GM12891 (cell line): ENCODE results near the gene DOCK11.
"Not testable (repeated sequence)": the region's sequence is repeated elsewhere in the genome, so short reads cannot be mapped to it uniquely, and the experiment has no call there.

Experiments used
- DNase-seq: peaks from one replicate; pipeline ENCODE4 v3.0.0; 2011; ENCODE audit warnings: low spot score; ENCODE audit not compliant: insufficient read length
- FAIRE-seq: peaks from 2 replicates; lab custom pipeline; 2011; peaks lifted over from hg19 to GRCh38; lab: Jason Lieb, UNC
- PAX5 ChIP-seq: IDR thresholded peaks from 2 replicates; pipeline ENCODE4 v1.6.1; 2011; ENCODE audit warnings: low read length, moderate library complexity, mild to moderate bottlenecking; ENCODE audit not compliant: insufficient read depth, severe bottlenecking
- POLR2A ChIP-seq: IDR thresholded peaks from 2 replicates; pipeline ENCODE4 v1.6.1; 2011; ENCODE audit warnings: low read depth, low read length, control low read depth
- POLR2AphosphoS5 ChIP-seq: IDR thresholded peaks from 2 replicates; pipeline ENCODE4 v1.6.1; 2011; ENCODE audit warnings: low read depth, low read length, control low read depth
- POU2F2 ChIP-seq: IDR thresholded peaks from 2 replicates; pipeline ENCODE4 v1.6.1; 2011; ENCODE audit warnings: low read depth, mild to moderate bottlenecking, control low read depth, low read length, moderate library complexity
- SPI1 ChIP-seq: IDR thresholded peaks from 2 replicates; pipeline ENCODE4 v1.6.1; 2011; ENCODE audit warnings: low read depth, low read length, control low read depth
- TAF1 ChIP-seq: IDR thresholded peaks from 2 replicates; pipeline ENCODE4 v1.6.1; 2011; ENCODE audit warnings: low read depth, low read length, control low read depth

Gene DOCK11

GRCh38 chrX:118562582-118563164 lies 67.1 kb downstream of the DOCK11 start:
- TF ChIP-seq TAF1 (no peak), SPI1 (no peak), POLR2A (no peak), POU2F2 (no peak), POLR2AphosphoS5 (no peak), PAX5 (no peak)
- no peak for DNase-seq
- no peak for FAIRE-seq

GRCh38 chrX:118564498-118564897 lies 68.9 kb downstream of the DOCK11 start:
- no peak for TF ChIP-seq POLR2AphosphoS5

GRCh38 chrX:118565853-118566252 lies 70.2 kb downstream of the DOCK11 start:
- FAIRE-seq = no peak
- no peak for DNase-seq
- TF ChIP-seq POLR2AphosphoS5 (no peak), TAF1 (no peak), POLR2A (no peak), SPI1 (no peak), POU2F2 (no peak), PAX5 (no peak)

More at GRCh38 chrX:118564498-118564897, 68.9 kb downstream of the DOCK11 start:
- no peak for FAIRE-seq
- no peak for DNase-seq

- TF ChIP-seq SPI1 (no peak), PAX5 (no peak), TAF1 (no peak), POLR2A (no peak), POU2F2 (no peak), POLR2AphosphoS5 (no peak)
- no peak for FAIRE-seq
- DNase-seq = no peak
Observed at GRCh38 chrX:118566359-118566758, 70.7 kb downstream of the DOCK11 start.

- DNase-seq (no peak), FAIRE-seq (no peak)
- TF ChIP-seq POLR2A = no peak
- TF ChIP-seq POU2F2 = no peak
- TF ChIP-seq TAF1 = no peak
- no peak for TF ChIP-seq POLR2AphosphoS5
- TF ChIP-seq SPI1 = no peak
- no peak for TF ChIP-seq PAX5
Observed at GRCh38 chrX:118569676-118570075, 74.1 kb downstream of the DOCK11 start.

GRCh38 chrX:118570209-118570608 lies 74.6 kb downstream of the DOCK11 start:
- no peak for FAIRE-seq
- no peak for DNase-seq
- no peak for TF ChIP-seq SPI1
- no peak for TF ChIP-seq POLR2AphosphoS5
- TF ChIP-seq POLR2A = no peak
- TF ChIP-seq POU2F2 = no peak
- no peak for TF ChIP-seq PAX5
- no peak for TF ChIP-seq TAF1

- DNase-seq (no peak), FAIRE-seq (no peak)
- TF ChIP-seq PAX5 = no peak
- TF ChIP-seq POU2F2 = no peak
- TF ChIP-seq TAF1 = no peak
- TF ChIP-seq SPI1 = no peak
- TF ChIP-seq POLR2A = no peak
- TF ChIP-seq POLR2AphosphoS5 = no peak
Observed at GRCh38 chrX:118571836-118572235, 76.2 kb downstream of the DOCK11 start.

- no peak for TF ChIP-seq POU2F2
- no peak for TF ChIP-seq TAF1
- no peak for TF ChIP-seq POLR2A
- TF ChIP-seq PAX5 = no peak
- TF ChIP-seq POLR2AphosphoS5 = no peak
- no peak for FAIRE-seq
- no peak for DNase-seq
Observed at GRCh38 chrX:118574666-118575065, 79.1 kb downstream of the DOCK11 start.

- FAIRE-seq (no peak), DNase-seq (no peak)
- TF ChIP-seq POLR2AphosphoS5 (no peak), PAX5 (no peak), SPI1 (no peak), POLR2A (no peak), POU2F2 (no peak), TAF1 (no peak)
Observed at GRCh38 chrX:118577041-118577440, 81.4 kb downstream of the DOCK11 start.

GRCh38 chrX:118579417-118579816 lies 83.8 kb downstream of the DOCK11 start:
- no peak for DNase-seq
- no peak for TF ChIP-seq POU2F2
- TF ChIP-seq PAX5 = no peak
- no peak for TF ChIP-seq TAF1
- no peak for TF ChIP-seq SPI1
- no peak for TF ChIP-seq POLR2AphosphoS5
- no peak for TF ChIP-seq POLR2A
- FAIRE-seq = no peak

GRCh38 chrX:118582926-118583325 lies 87.3 kb downstream of the DOCK11 start:
- DNase-seq, FAIRE-seq: not testable (repeated sequence)
